Calu3 (cell line): ENCODE data around the gene UNC50. TPM values are rescaled to one million over a fixed set of nuclear protein-coding genes. Genes with fewer than 3 reads are reported as not detected.

Experiments used
- BruUV-seq: library from RNA; stranded (reverse); fragments of 400-500 nt; replicated peaks from 2 replicates; lab custom pipeline; 2021; lab: Mats Ljungman, UMichigan
- CTCF ChIA-PET: fragments of 300-600 bp; sonication (Branson Sonifier 250); formaldehyde crosslinking; loops from one replicate; lab custom pipeline; 2022; ENCODE audit warnings: antibody characterized with exemption; lab: Charles Lee
- DNase-seq: peaks from one replicate; pipeline ENCODE4 v3.0.0; 2022
- H3K27ac Mint-ChIP-seq: one replicate; pipeline ENCODE4 v1.8.0; 2022; ENCODE audit warnings: mixed read lengths; ENCODE audit not compliant: unreplicated experiment
- H3K27me3 Mint-ChIP-seq: one replicate; pipeline ENCODE4 v1.8.0; 2022; ENCODE audit warnings: mixed read lengths; ENCODE audit not compliant: unreplicated experiment
- H3K36me3 Mint-ChIP-seq: one replicate; pipeline ENCODE4 v1.8.0; 2022; ENCODE audit warnings: mild to moderate bottlenecking, moderate library complexity, mixed read lengths; ENCODE audit not compliant: insufficient read depth, unreplicated experiment
- H3K4me1 Mint-ChIP-seq: one replicate; pipeline ENCODE4 v1.8.0; 2022; ENCODE audit warnings: mild to moderate bottlenecking, low read depth, mixed read lengths; ENCODE audit not compliant: unreplicated experiment
- H3K4me3 Mint-ChIP-seq: one replicate; pipeline ENCODE4 v1.8.0; 2022; ENCODE audit warnings: mild to moderate bottlenecking, low read depth, moderate library complexity, mixed read lengths; ENCODE audit not compliant: unreplicated experiment
- H3K9me3 Mint-ChIP-seq: one replicate; pipeline ENCODE4 v1.8.0; 2022; ENCODE audit warnings: low read depth, mixed read lengths; ENCODE audit not compliant: unreplicated experiment
- CTCF ChIP-seq: fragments of 200-600 bp; IDR thresholded peaks from one replicate; pipeline ENCODE4 v1.8.0; 2022; ENCODE audit warnings: antibody characterized with exemption; ENCODE audit not compliant: unreplicated experiment
- intact Hi-C: fragments of 100-400 bp; cut with micrococcal nuclease; formaldehyde crosslinking; loops from one replicate; pipeline ENCODE4 v1.10.0; 2022; ENCODE audit not compliant: unreplicated experiment
- total RNA-seq: library from RNA; stranded (reverse); gene quantifications from 2 replicates; pipeline ENCODE4 v1.2.3, GENCODE V29; 2022

UNC50 gene
- total RNA-seq, 1 experiment from 2014 or later = 33.0 TPM

DNA sequence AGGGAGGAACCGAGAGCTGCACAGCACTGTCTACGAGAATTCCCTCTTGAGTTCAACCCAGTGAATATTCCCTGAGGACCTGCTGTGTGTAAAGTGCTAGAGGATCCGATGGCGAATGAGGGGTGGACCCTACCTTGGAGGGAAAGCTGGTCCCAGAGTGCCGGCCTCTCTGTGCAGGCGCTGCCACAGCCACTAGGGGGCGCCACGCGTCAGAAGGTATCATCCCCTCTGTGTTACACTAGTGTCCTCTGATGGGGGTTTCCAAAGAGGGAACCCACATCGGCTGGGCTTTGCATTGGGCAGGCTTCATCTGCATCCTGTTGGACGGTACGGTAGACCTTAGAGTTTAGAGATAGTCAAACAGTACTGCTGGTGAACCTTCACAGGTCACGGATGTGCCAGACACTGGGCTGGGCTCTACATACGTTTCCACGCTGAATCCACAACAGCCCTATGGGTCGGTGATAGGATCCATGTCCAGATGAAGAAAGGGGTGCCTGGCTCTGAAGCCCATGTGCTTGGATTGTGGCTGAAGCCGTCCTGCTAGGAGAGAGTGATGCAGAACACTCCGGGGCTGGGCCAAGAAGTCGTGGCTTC is 39.1 kb upstream of the UNC50 start:
- DNase-seq = peak; percentile 55
- H3K27me3 Mint-ChIP-seq = no peaks in the 10 kb centered on the region
- CTCF ChIA-PET = no interaction called here
- H3K4me1 Mint-ChIP-seq = no peaks in the 10 kb centered on the region
- no TSS peak for BruUV-seq
- no peaks in the 10 kb centered on the region for H3K9me3 Mint-ChIP-seq
- H3K27ac Mint-ChIP-seq = no peak overlapping the region
- no peak overlapping the region for H3K4me3 Mint-ChIP-seq
- peaks cover 14% of the 10 kb centered on the region for H3K36me3 Mint-ChIP-seq
- TF ChIP-seq CTCF = peak; percentile 89
- intact Hi-C loops = no loop called here

- CTCF ChIA-PET = no interaction called here
- H3K36me3 Mint-ChIP-seq = peaks cover 14% of the 10 kb centered on the region
- DNase-seq = no peak
- no peaks in the 10 kb centered on the region for H3K27me3 Mint-ChIP-seq
- no peaks in the 10 kb centered on the region for H3K4me1 Mint-ChIP-seq
- intact Hi-C loops = no loop called here
- H3K4me3 Mint-ChIP-seq = no peak overlapping the region
- TF ChIP-seq CTCF = no peak
- no TSS peak for BruUV-seq
- H3K27ac Mint-ChIP-seq = peak overlapping the region; percentile 18
- H3K9me3 Mint-ChIP-seq = no peaks in the 10 kb centered on the region
These were observed 38.5 kb upstream of the UNC50 start for GRCh38 chr2:98569915-98570314.

DNA sequence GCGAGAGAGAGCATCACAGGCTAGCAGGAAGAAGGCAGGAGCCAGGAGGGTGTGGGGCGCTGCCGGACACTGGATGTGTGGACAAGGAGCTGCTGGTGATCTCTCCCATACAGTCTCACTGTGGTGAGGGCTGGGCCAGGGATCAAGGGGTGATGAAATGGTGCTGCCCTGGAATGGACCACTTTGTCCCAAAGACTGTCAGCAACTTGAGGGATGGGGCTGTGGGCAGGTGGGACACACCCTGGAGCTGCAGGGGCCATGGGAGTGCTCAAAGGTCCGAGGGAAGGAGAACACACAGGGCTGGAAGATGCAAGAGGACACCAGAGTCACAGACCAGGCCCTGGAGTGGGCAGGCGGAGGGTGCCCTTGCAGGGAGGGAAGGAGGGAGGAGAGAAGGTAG is 38.0 kb upstream of the UNC50 start:
- Mint-ChIP-seq H3K4me3 (no peak overlapping the region), H3K27me3 (no peaks in the 10 kb centered on the region), H3K36me3 (peaks cover 14% of the 10 kb centered on the region), H3K4me1 (no peaks in the 10 kb centered on the region), H3K9me3 (no peaks in the 10 kb centered on the region), H3K27ac (peak overlapping the region; percentile 18)
- intact Hi-C loops = no loop called here
- TF ChIP-seq CTCF = no peak
- CTCF ChIA-PET = no interaction called here
- no TSS peak for BruUV-seq
- DNase-seq = no peak

DNA sequence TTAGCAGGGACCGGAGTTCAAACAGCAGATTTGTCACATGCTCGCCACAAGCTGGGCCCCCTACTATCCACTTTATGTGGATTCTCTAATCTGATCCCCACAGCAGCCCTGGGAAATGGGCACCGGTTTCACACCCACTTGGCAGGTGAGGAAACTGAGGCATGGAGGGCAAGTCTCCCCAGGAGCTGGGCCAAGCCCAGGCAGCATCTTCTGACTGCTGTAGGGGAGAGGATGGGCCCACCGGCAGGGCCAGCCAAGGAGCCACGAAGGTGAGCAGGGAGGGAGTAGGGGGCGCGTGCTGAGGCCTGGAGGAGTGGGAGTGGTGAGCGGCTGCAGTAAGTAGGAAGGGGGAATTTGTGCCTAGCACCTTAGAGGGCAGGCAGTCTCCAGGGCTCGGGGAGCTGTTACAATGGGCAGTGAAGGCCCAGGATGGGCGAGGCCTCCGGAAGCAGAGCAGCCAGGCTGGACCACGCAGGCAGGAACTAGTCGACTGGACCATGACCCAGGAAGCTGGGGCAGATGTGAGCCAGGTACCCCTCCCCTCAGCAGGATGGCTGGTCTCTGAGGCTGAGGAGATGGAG is 37.2 kb upstream of the UNC50 start:
- Mint-ChIP-seq H3K9me3 (no peaks in the 10 kb centered on the region), H3K27ac (no peak overlapping the region), H3K36me3 (peaks cover 14% of the 10 kb centered on the region), H3K27me3 (no peaks in the 10 kb centered on the region), H3K4me3 (no peak overlapping the region), H3K4me1 (no peaks in the 10 kb centered on the region)
- no peak for DNase-seq
- intact Hi-C loops = no loop called here
- BruUV-seq = no TSS peak
- no peak for TF ChIP-seq CTCF
- CTCF ChIA-PET = no interaction called here
